NCI-H524 treated with DMSO at 0.1 percent for 48 hours (cell line): ENCODE data around the gene MAP6.
"Not testable (repeated sequence)": the region's sequence is repeated elsewhere in the genome, so short reads cannot be mapped to it uniquely, and the experiment has no call there.

Experiments
- DNase-seq: peaks from one replicate; lab custom pipeline; 2025; lab: John Stamatoyannopoulos, UW

Gene MAP6

DNA sequence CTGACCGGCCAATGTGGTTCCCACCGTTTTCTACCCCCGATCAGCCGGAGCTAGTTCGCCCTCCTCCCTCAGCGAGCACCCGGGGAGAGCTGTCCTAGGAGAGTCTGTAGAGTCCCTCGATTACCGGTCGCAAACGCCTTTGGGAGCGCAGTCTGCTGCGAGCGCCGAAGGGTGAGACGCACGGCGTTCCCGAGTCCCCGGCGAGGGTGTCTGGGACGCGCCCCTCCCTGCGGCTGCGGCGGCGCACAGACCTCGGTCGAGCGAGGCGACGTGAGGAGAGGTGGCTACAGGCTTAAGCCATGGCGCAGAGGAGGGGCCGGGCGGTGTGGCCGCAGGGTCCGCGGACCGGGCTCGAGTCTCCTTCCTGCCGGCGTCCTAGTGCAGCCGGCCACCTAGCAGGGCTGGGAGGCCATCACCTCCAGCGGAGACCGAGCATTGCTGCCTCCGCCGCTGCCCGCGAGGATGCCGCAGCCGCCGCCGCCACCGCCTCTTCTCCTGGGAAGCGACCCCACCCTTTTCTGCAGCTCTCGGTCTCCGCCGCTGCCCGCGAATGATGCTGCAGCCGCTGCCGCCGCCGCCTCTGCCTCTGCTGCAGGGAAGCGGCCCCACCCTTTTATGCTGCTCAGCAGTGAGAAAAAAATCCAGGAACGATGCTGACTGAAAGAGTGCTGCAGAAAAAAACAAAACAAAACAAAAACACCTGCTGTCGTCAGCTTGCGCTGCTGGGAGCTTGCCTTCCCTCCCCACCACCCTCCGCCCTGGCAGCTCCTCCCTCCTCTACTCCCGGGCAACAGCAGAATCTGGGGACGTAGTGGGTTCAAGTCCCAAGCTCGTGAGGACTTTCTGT lies at the start of gene MAP6:
TSS of gene MAP6 (minus strand) at position 588 of the 847 bp plus-strand sequence. CDS start 669 bp downstream, outside the sequence.
- DNase-seq, result no peak

- no peak for DNase-seq
Observed at GRCh38 chr11:75717608-75718418, 49.0 kb upstream of the MAP6 start, which contains the start of gene MOGAT2. MOGAT2 (plus strand) TSS chr11:75717838; CDS start chr11:75717889, 51 bp downstream.

GRCh38 chr11:75716659-75717058 lies 47.8 kb upstream of the MAP6 start:
- DNase-seq, result no peak

DNA sequence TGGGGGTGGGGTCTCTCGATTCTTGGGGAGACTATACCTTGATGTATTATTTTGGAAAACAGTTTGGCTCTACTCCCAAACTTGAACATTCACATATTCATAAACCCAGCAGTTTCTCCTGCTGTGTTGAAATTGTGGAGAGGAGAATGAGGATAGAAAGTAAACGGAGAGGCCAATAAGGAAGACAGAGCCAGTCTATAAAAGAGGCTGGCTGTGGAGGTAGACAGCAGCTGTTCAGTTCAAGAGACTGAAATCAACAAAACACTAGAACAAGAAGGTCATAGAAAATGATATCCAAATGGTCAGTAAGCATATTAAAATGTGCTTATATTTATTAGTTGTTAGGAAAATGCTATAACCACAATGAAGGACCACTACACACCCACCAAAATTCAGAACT lies 46.9 kb upstream of the MAP6 start:
- DNase-seq, result no peak

DNA sequence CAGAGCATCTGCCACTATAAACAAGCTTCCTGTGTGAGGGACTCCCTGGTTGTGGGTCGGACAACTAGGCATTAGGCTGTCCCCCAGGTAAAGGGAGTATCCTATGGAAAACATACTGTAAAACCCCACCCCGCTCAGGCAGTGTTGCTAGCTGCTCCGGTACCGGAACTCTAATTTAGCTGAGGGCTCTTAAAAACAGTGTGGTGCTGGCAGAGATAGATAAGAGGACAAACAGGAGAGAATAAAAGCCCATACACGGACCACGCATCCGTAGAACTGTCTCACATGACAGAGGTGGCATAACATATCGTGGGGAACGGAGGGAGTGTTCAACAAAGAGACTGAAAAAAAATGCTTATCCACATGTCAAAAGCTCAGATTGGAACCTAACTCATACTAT lies 45.4 kb upstream of the MAP6 start:
- no peak for DNase-seq

DNA sequence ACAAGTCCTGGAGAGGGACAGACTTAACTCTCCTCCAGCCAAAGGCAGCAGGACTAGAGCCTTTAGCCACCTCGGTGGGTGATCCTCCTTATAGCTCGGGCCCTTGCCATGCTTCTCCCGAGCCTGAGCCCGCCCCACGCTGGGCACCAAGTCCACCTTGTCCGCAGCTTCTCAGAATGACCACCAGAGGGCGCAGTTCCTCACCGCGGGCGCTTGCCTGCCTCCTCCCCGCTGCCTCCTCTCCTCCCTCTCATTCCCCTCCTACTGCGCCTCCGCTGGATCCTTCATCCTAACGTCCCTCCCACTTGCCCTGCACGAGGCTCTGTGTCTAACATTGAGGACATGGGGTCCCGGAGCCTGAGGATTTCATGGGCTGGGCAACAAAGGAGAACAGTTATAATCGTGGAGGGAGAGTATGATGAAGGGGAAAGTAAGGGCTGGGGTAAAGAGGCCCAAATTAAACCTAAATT lies 37.5 kb upstream of the MAP6 start:
- no peak for DNase-seq

DNA sequence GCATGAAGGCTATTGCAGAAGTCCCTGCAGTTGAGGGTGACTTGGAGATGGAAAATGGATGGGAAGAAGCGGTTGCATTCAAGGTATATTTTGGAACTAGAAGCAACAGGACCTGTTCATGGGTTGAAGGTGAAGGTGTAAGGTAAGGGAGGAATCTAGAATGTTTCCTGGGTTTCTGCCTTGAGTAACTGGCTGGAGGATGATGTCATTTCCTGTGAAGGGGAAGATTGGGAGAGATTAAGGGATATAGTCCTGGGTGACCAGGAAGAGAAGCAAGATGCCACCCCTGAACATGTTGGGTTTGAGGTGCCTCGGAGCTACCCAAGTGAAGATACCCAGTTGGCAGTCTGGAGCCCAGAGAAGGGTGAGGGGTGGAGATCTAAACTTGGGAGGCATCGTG lies 36.7 kb upstream of the MAP6 start:
- no peak for DNase-seq

GRCh38 chr11:75703695-75704237 lies 34.9 kb upstream of the MAP6 start:
- DNase-seq, result no peak

GRCh38 chr11:75700940-75701339 lies 32.1 kb upstream of the MAP6 start:
- DNase-seq, result no peak

DNA sequence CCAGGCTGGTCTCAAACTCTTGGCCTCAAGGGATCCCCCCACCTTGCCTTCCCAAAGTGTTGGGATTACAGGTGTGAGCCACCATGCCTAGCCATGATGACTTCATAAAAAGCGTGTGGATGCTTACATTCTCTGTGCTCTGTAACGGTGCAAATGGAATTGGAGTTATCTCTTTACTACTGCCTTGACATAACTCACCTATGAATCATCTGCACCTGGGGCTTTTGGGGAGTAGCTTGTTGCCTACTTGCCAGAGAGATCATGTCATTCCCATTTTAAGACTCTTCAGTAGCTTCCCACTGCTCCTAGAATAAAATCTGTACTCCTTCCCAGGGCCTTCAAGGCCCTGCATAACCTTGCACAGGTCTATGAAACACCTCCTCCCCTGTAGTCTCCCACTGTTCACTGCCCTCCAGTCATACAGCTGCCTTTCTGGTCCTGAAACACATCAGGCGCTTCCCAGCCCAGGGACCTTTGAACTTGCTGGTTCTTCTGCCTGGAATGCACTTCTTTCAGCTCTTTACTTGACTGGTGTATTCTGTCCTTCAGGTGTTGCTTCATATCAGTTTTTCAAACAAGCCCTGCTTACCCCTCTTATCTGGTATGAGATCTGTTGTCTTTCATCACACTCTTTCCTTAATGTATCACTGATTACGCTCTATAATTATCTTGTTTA lies 29.2 kb upstream of the MAP6 start:
- no peak for DNase-seq

GRCh38 chr11:75691804-75692203 lies 23.0 kb upstream of the MAP6 start:
- no peak for DNase-seq

- no peak for DNase-seq
Observed at GRCh38 chr11:75689863-75690609, 21.2 kb upstream of the MAP6 start.

DNA sequence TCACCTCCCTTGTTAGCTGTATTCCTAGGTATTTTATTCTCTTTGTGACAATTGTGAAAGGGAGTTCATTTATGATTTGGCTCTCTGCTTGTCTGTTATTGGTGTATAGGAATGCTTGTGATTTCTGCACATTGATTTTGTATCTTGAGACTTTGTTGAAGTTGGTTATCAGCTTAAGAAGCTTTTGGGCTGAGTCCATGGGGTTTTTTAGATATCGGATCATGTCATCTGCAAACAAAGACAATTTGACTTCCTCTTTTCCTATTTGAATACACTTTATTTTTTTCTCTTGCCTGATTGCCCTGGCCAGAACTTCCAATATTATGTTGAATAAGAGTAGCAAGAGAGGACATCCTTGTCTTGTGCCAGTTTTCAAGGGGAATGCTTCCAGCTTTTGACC lies 15.0 kb upstream of the MAP6 start:
- DNase-seq, result not testable (repeated sequence)

DNA sequence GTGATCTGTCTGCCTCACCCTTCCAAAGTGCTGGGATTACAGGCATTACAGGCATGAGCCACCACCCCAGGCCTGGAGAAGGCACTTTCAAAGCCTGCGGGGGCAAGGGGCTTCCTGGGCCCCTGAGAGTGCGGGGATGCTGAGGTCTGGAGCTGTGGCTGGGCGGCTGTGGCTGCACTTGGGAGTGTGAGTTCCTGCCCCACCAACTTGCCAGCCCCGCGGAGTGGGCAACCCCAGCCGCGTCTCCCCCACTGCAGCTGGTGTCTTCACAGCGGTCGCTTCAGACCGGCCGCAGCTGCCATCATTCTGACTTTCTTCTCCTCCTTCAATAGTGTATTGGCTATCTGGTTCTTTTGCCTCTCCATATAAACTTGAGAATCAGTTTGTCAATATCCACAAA lies 10.7 kb upstream of the MAP6 start:
- DNase-seq, result no peak

GRCh38 chr11:75678620-75679259 lies 9.9 kb upstream of the MAP6 start:
- no peak for DNase-seq

- no peak for DNase-seq
Observed at GRCh38 chr11:75677909-75678308, 9.1 kb upstream of the MAP6 start.

DNA sequence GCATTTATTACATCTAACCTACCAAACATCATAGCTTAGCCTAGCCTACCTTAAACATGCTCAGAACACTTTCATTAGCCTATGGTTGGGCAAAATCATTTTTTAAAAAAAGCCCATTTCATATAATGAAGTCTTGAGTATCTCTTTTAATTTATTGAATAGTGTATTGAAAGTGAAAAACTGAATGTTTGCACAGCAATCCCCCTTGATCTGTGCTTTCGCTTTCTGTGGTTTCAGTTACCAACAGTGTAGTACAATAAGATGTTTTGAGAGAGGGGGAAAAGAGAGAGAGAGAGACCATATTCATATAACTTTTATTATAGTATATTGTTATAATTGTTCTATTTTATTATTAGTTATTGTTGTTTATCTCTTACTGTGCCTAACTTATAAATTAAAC lies 8.4 kb upstream of the MAP6 start:
- DNase-seq, result no peak

DNA sequence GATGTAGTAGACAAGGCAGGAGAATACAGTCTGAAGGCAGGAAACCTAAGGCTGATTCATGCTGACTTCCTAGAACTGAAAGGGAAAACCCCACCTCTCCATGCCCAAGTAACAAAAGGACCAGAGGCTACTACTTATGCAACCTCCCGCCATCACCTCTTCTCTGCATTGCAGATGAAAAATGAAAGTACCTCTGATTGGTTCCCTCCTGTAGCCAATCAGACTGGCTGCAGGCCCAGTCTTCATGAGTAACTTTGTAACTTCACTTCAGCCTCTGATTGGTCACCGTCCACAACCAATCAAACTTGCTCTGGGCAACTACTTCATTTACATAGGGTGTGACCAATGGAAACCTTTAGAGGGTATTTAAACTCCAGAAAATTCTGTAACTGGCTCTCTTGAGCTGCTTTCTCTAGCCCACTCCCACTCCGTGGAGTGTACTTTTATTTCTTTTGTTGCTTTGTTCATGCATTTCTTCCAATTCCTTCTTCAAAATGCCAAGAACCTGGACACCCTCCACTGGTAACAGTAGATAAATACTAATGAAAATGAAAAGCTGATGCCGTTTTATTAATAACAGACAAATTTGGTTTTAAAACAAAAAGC lies 5.2 kb upstream of the MAP6 start:
- no peak for DNase-seq

DNA sequence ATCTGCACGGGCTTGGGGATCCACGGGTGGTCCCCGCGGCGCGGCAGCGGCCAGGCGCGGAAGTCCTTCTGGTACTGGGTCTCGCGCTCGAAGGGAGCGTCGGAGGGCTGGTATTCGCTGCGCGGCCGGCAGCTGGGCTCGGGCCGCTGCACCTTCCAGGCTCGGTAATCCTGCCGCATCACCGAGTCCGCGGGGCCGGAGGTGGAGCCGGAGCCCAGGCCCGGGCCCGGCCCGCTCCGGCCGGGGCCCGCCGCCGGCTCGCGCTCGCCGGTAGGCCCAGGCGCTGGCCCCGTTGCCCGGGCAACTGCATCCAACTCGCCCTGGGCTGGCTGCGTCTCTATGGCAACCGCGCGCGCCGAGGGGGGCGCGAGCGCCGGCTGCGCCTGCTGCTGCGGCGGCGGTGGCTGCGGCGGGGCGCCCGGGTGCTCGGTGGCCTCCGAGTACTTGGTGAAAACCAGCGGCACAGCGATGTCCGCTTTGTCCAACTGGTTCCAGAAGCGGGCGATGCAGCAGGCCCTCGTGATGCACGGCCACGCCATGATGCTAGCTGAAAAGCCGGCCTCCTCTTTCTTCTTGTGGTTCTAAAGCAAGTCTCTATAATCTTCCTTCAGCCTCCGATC lies 897 bp downstream of the MAP6 start:
- peak; percentile 24 for DNase-seq

DNA sequence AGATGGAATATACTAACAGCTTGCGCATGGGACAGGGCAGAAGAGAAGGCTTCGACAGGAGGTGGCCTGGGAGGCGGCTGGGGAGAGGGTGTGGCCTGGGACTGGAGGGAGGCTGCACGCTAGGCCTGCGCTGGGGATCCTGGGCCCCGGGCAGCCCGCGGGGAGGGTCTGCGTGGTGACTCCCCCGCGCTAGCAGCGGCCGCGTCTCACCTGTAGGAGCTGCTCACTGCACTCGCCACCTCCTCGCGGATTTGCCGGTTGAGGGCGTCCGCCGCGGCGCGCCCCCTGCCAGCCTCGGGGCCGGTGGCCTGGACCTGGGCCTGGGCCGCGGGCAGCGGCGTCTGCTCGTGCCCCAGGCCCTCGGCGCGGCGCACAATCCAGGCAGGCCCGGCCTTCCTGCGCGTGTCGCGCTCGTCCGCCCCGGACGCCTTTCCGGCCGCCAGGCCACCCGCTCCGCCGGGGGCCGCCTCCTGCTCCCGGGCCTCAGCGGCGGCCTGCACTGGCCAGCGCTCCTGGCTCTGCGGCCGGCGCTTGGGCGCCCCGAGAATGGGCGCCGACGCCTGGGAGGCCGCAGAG lies 1.5 kb downstream of the MAP6 start:
- DNase-seq, result no peak
